SK-N-MC (cell line): ENCODE data around the gene IPO5.

Source experiments
- EZH2 ChIP-seq: fragments of 200-600 bp; sonication (generic); IDR thresholded peaks from one replicate; pipeline ENCODE4 v1.6.1; 2017; ENCODE audit warnings: antibody characterized with exemption
- POLR2AphosphoS5 ChIP-seq: IDR thresholded peaks from 2 replicates; pipeline ENCODE4 v1.6.1; 2012; ENCODE audit warnings: mild to moderate bottlenecking, low read depth, low read length, borderline replicate concordance

GRCh38 chr13:97982286-97982685 lies 28.8 kb downstream of the IPO5 start:
- TF ChIP-seq EZH2, result no peak
- no peak for TF ChIP-seq POLR2AphosphoS5
